ENCODE data around the gene TMA7. TPM values are rescaled to one million over a fixed set of nuclear protein-coding genes. Genes with fewer than 3 reads are reported as not detected.

The TMA7 gene
- total RNA-seq, 6 experiments from 2014 or later, result 213 to 341 (median 280) TPM

GRCh38 chr3:48410205-48411040, 29.6 kb upstream of the TMA7 start:
- no peak for TF ChIP-seq CTCF (IDR thresholded peaks at IDR 0.05)
- no peak for DNase-seq
- Mint-ChIP-seq H3K4me1 (ENCODE audit: low read depth) (no peaks in the 10 kb centered on the region), H3K9me3 (no peaks in the 10 kb centered on the region), H3K36me3 (ENCODE audit: low read depth) (no peaks in the 10 kb centered on the region), H3K27me3 (ENCODE audit: insufficient read depth) (no peaks in the 10 kb centered on the region; the same call in 1 of the 2 replicates), H3K4me3 (no peak overlapping the region), H3K27ac (no peak overlapping the region)

- DNase-seq, result no peak
- Mint-ChIP-seq H3K9me3 (no peaks in the 10 kb centered on the region), H3K27ac (no peak overlapping the region), H3K4me3 (no peak overlapping the region), H3K4me1 (ENCODE audit: low read depth) (no peaks in the 10 kb centered on the region), H3K36me3 (ENCODE audit: low read depth) (no peaks in the 10 kb centered on the region), H3K27me3 (ENCODE audit: insufficient read depth) (no peaks in the 10 kb centered on the region; the same call in 1 of the 2 replicates)
- no peak for TF ChIP-seq CTCF (IDR thresholded peaks at IDR 0.05)
Observed at GRCh38 chr3:48411041-48411588, 28.9 kb upstream of the TMA7 start.

GRCh38 chr3:48411606-48412374, 28.3 kb upstream of the TMA7 start:
- no peaks in the 10 kb centered on the region for H3K9me3 Mint-ChIP-seq
- no peak overlapping the region for H3K27ac Mint-ChIP-seq
- TF ChIP-seq CTCF (IDR thresholded peaks at IDR 0.05), result no peak
- no peaks in the 10 kb centered on the region for H3K36me3 Mint-ChIP-seq (ENCODE audit: low read depth)
- DNase-seq, result no peak
- H3K4me1 Mint-ChIP-seq (ENCODE audit: low read depth), result no peaks in the 10 kb centered on the region
- H3K4me3 Mint-ChIP-seq, result no peak overlapping the region
- no peaks in the 10 kb centered on the region; the same call in 1 of the 2 replicates for H3K27me3 Mint-ChIP-seq (ENCODE audit: insufficient read depth)

GRCh38 chr3:48412375-48413001, 27.6 kb upstream of the TMA7 start:
- H3K27ac Mint-ChIP-seq, result no peak overlapping the region
- no peak for TF ChIP-seq CTCF (IDR thresholded peaks at IDR 0.05)
- no peak overlapping the region for H3K4me3 Mint-ChIP-seq
- no peak for DNase-seq
- no peaks in the 10 kb centered on the region for H3K36me3 Mint-ChIP-seq (ENCODE audit: low read depth)
- no peaks in the 10 kb centered on the region; the same call in 1 of the 2 replicates for H3K27me3 Mint-ChIP-seq (ENCODE audit: insufficient read depth)
- H3K4me1 Mint-ChIP-seq (ENCODE audit: low read depth), result no peaks in the 10 kb centered on the region
- no peaks in the 10 kb centered on the region for H3K9me3 Mint-ChIP-seq

GRCh38 chr3:48413086-48413485, 27.0 kb upstream of the TMA7 start:
- no peak overlapping the region for H3K27ac Mint-ChIP-seq
- no peak overlapping the region for H3K4me3 Mint-ChIP-seq
- H3K36me3 Mint-ChIP-seq (ENCODE audit: low read depth), result no peaks in the 10 kb centered on the region
- H3K4me1 Mint-ChIP-seq (ENCODE audit: low read depth), result no peaks in the 10 kb centered on the region
- H3K9me3 Mint-ChIP-seq, result no peaks in the 10 kb centered on the region
- no peak for DNase-seq
- H3K27me3 Mint-ChIP-seq (ENCODE audit: insufficient read depth), result no peaks in the 10 kb centered on the region; the same call in 1 of the 2 replicates
- TF ChIP-seq CTCF (IDR thresholded peaks at IDR 0.05), result no peak
